HCT116 (cell line): Measurements from ENCODE around the gene YTHDF1.

ENCODE experiments used
- CEBPB ChIP-seq: IDR thresholded peaks from 2 replicates; pipeline ENCODE4 v1.6.1; 2012; ENCODE audit warnings: low read depth
- CTCF ChIP-seq, 3 experiments: fragments of 200-600 bp in 1 of 3; sonication (generic) in 1 of 3; IDR thresholded peaks in 2 of 3; conservative IDR thresholded peaks in 1 of 3; 2 replicates each; pipeline ENCODE4 v1.5.1; 2012 to 2017; ENCODE audit warnings: low read depth in 2 of 3, low read length in 2 of 3, antibody characterized with exemption in 1 of 3, borderline replicate concordance in 1 of 3, control low read depth in 1 of 3, mild to moderate bottlenecking in 1 of 3, mixed read lengths in 1 of 3, mixed run types in 1 of 3, moderate library complexity in 1 of 3; ENCODE audit not compliant: insufficient read depth in 1 of 3
- MAX ChIP-seq: IDR thresholded peaks from 2 replicates; pipeline ENCODE4 v1.6.1; 2012
- REST ChIP-seq: IDR thresholded peaks from 2 replicates; pipeline ENCODE4 v1.6.1; 2012; ENCODE audit warnings: low read depth

GRCh38 chr20:63194007-63194796 is 21.7 kb downstream of the YTHDF1 start:
- TF ChIP-seq MAX (no peak), CEBPB (no peak), REST (no peak), CTCF (IDR thresholded peaks at IDR 0.05 in 2 of 3, conservative IDR thresholded peaks at IDR 0.05 in 1 of 3; ENCODE audit: borderline replicate concordance in 1 of 3, insufficient read depth in 1 of 3, low read depth in 2 of 3, low read length in 2 of 3) (no peak)
